ENCODE results near the gene RNFT1.
"Not testable (repeated sequence)": the region's sequence is repeated elsewhere in the genome, so short reads cannot be mapped to it uniquely, and the experiment has no call there.

The RNFT1 gene

DNA sequence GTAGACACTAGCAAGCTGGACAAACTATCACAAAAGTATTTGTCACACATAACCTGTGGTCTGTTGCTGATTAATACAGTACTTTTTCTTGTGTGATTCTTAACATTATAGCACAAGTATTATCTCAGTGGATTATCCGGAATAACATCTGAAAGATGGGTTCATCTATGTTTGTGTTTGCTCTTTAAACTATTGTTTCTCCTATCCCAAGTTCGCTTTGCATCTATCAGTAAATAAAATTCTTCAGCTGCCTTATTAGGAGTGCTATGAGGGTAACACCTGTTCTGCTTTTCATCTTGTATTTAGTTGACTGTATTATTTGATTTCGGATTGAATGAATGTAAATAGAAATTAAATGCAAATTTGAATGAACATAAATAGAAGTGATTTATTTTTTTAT, 14.5 kb downstream of the RNFT1 start:
- Mint-ChIP-seq H3K9me3 (no peaks in the 10 kb centered on the region), H3K27ac (no peak overlapping the region), H3K36me3 (ENCODE audit: low read depth) (peaks cover 42% of the 10 kb centered on the region), H3K27me3 (ENCODE audit: low read depth, poor library complexity) (no peaks in the 10 kb centered on the region), H3K4me3 (no peak overlapping the region), H3K4me1 (no peaks in the 10 kb centered on the region)
- no peak for DNase-seq
- TF ChIP-seq, protein P1, sequence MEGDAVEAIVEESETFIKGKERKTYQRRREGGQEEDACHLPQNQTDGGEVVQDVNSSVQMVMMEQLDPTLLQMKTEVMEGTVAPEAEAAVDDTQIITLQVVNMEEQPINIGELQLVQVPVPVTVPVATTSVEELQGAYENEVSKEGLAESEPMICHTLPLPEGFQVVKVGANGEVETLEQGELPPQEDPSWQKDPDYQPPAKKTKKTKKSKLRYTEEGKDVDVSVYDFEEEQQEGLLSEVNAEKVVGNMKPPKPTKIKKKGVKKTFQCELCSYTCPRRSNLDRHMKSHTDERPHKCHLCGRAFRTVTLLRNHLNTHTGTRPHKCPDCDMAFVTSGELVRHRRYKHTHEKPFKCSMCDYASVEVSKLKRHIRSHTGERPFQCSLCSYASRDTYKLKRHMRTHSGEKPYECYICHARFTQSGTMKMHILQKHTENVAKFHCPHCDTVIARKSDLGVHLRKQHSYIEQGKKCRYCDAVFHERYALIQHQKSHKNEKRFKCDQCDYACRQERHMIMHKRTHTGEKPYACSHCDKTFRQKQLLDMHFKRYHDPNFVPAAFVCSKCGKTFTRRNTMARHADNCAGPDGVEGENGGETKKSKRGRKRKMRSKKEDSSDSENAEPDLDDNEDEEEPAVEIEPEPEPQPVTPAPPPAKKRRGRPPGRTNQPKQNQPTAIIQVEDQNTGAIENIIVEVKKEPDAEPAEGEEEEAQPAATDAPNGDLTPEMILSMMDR (IDR thresholded peaks at IDR 0.05): no peak

DNA sequence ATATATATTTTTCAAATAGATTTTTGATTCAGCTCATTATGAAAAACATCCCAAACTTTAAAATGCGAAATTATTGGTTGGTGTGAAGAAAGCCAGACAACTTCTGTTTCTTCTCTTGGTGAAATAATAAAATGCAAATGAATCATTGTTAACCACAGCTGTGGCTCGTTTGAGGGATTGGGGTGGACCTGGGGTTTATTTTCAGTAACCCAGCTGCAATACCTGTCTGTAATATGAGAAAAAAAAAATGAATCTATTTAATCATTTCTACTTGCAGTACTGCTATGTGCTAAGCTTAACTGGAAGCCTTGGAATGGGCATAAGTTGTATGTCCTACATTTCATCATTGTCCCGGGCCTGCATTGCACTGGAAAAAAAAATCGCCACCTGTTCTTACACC, 17.2 kb downstream of the RNFT1 start:
- DNase-seq; H3K27me3 Mint-ChIP-seq (ENCODE audit: low read depth, poor library complexity); H3K9me3 Mint-ChIP-seq; H3K4me1 Mint-ChIP-seq; H3K4me3 Mint-ChIP-seq: not testable (repeated sequence)
- peaks cover 27% of the 10 kb centered on the region for H3K36me3 Mint-ChIP-seq (ENCODE audit: low read depth)
- peak overlapping the region; percentile 82 for H3K27ac Mint-ChIP-seq

DNA sequence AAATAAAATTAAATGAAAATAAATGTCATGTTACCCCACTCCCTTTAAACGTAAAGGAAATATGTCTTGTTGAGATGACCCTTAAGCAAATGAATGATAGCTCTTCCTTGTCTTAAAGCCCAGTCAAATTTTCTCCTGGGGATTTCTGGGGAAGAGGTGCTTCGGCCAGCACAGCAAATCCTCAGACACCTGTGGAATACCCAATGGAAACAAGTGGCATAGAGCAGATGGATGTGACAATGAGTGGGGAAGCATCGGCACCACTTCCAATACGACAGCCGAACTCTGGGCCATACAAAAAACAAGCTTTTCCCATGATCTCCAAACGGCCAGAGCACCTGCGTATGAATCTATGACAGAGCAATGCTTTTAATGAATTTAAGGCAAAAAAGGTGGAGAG, 18.1 kb downstream of the RNFT1 start:
- H3K36me3 Mint-ChIP-seq (ENCODE audit: low read depth): peaks cover 27% of the 10 kb centered on the region
- H3K9me3 Mint-ChIP-seq; H3K4me1 Mint-ChIP-seq; H3K27ac Mint-ChIP-seq; H3K4me3 Mint-ChIP-seq; H3K27me3 Mint-ChIP-seq (ENCODE audit: low read depth, poor library complexity); DNase-seq: not testable (repeated sequence)

DNA sequence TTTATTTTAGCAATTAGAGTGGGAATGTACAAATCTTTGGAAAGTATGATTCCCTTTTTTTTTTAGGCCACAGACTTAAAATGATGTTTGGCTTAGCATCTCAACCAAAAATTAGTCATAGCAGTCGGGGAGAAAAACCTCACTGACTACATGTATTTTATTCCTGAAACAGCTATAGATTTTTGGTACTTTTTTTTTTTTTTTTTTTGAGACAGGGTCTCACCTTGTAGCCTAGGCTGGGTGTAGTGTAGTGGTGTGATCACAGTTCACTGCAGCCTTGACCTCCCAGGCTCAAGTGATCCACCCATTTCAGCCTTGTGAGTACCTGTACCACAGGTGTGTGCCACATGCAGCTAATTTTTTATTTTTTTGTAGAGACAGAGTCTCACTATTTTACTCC, 23.4 kb downstream of the RNFT1 start:
- Mint-ChIP-seq H3K36me3 (ENCODE audit: low read depth) (peaks cover 45% of the 10 kb centered on the region), H3K4me3 (no peak overlapping the region), H3K27ac (no peak overlapping the region), H3K27me3 (ENCODE audit: low read depth, poor library complexity) (no peaks in the 10 kb centered on the region), H3K9me3 (no peaks in the 10 kb centered on the region), H3K4me1 (no peaks in the 10 kb centered on the region)
- TF ChIP-seq, protein P1 (IDR thresholded peaks at IDR 0.05): no peak
- DNase-seq: no peak

DNA sequence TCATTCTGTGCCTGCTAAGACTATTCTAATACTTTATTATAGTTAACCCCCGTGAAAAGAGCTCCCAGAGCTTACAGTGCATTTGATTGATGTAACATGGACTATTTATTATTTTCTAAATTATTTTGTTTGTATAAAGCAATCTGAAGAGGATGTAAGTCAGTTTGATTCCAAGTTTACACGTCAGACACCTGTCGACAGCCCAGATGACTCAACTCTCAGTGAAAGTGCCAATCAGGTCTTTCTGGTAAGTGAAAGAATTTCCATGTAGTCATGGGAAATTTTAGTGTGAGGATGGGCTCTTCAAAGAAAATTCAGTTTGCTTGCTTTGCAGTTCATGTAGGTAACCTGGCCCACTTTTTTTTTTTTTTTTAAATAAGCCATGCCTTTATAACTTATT, 23.8 kb downstream of the RNFT1 start:
- H3K27me3 Mint-ChIP-seq (ENCODE audit: low read depth, poor library complexity); H3K4me1 Mint-ChIP-seq; DNase-seq; H3K9me3 Mint-ChIP-seq; H3K27ac Mint-ChIP-seq; H3K4me3 Mint-ChIP-seq: not testable (repeated sequence)
- H3K36me3 Mint-ChIP-seq (ENCODE audit: low read depth): peaks cover 46% of the 10 kb centered on the region

DNA sequence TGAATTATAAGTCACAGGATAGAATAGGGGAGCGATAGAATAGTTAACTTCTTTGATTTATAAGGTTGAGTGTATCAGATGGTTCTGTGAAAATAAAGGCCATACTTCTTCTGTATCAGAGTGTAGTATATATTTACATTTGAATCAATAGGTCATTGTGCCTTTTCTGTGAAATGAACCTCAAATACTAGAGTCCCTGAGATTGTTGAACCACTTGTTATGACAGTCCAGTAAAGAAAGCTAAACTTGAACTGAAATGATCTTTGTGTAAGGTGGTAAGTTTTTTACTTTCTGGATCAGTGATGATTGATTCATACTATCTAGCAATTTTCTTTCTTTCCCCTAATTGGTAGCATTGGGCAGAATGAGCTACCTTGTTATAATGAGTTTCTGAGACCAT, 31.2 kb downstream of the RNFT1 start:
- not testable (repeated sequence) for H3K27ac Mint-ChIP-seq; H3K27me3 Mint-ChIP-seq (ENCODE audit: low read depth, poor library complexity); DNase-seq; H3K4me3 Mint-ChIP-seq; H3K9me3 Mint-ChIP-seq; H3K4me1 Mint-ChIP-seq
- peaks cover 54% of the 10 kb centered on the region for H3K36me3 Mint-ChIP-seq (ENCODE audit: low read depth)

DNA sequence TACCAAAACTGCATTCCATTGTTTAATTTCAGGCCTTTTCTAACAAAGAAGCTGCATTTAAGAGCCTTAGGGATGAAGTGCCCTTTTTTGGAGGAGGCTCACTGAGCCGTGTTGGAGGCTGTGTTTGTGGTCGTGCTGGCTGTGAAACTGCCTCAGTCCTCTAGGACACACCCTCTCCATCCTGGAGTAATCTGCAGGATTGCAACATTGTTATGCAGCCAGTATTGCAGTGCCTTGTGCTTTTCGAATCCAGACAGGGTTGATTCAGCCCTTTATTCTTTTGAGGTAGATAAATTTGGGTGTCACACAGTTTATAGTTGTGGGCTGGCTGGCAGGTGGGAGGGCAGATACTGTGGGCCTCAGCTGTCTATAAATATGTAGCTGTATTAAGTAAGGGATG, 33.8 kb downstream of the RNFT1 start:
- H3K4me3 Mint-ChIP-seq; H3K27ac Mint-ChIP-seq; H3K4me1 Mint-ChIP-seq; H3K9me3 Mint-ChIP-seq; DNase-seq; H3K27me3 Mint-ChIP-seq (ENCODE audit: low read depth, poor library complexity): not testable (repeated sequence)
- peaks cover 53% of the 10 kb centered on the region for H3K36me3 Mint-ChIP-seq (ENCODE audit: low read depth)

DNA sequence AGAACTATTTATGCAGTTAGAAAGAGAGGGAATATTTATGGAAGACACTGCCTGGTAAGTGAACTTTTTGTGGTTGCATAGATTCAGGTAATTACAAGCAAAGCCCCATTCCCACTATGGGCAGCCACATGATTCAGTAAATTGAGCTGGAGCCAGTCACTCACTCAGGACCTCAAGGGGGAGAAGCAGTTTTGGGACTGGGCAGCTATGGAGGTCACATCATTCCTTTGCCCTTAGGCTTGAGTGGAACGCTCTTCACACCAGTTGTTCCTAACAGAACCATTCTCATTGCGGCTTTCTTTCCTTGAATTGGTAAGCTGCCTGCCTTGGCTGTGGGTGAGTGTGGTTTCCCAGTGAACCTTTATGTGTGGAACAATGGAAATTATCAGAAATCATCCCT, 34.4 kb downstream of the RNFT1 start:
- peaks cover 49% of the 10 kb centered on the region for H3K36me3 Mint-ChIP-seq (ENCODE audit: low read depth)

DNA sequence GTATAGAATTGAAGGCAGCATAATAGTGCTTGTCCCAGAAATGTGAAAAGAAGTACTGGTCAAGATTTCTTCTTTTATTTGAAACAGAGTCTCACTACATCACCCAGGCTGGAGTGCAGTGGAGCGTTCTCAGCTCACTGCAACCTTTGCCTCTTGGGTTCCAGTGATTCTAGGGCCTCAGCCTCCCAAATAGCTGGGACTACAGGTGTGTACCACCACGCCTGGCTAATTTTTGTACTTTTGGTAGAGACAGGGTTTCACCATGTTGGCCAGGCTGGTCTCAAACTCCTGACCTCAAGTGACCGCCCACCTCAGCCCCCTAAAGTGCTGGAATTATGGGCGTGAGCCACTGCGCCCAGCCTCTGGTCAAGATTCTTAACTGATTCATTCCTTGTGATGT, 43.9 kb downstream of the RNFT1 start:
- DNase-seq; H3K27ac Mint-ChIP-seq; H3K27me3 Mint-ChIP-seq (ENCODE audit: low read depth, poor library complexity); H3K9me3 Mint-ChIP-seq; H3K4me3 Mint-ChIP-seq; H3K4me1 Mint-ChIP-seq: not testable (repeated sequence)
- peaks cover 52% of the 10 kb centered on the region for H3K36me3 Mint-ChIP-seq (ENCODE audit: low read depth)

More for the DNA sequence above, 34.4 kb downstream of the RNFT1 start:
- not testable (repeated sequence) for H3K4me1 Mint-ChIP-seq; H3K9me3 Mint-ChIP-seq; H3K27me3 Mint-ChIP-seq (ENCODE audit: low read depth, poor library complexity); H3K4me3 Mint-ChIP-seq; DNase-seq
- peak overlapping the region; percentile 32 for H3K27ac Mint-ChIP-seq

DNA sequence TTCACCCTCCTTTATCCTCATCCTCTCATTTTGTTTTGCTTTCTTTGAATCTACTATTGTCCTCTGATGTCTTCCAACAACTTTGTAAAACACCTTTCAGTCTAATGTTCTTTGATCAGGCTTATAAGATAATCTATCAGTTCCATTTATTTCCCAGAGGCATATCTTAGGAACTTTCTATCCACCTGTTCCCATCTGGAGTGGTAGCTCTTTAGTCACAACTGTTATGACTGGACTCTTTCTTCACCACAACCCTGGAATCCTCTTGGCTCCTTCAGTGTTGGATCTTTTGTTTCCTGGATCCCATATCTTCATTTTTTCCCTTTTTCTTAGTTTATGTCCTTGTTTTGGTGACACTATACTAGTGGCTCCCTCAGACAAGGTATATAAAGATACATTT, 48.1 kb downstream of the RNFT1 start:
- DNase-seq: no peak

More for the DNA sequence above, 48.1 kb downstream of the RNFT1 start:
- Mint-ChIP-seq H3K9me3 (no peaks in the 10 kb centered on the region), H3K4me1 (no peaks in the 10 kb centered on the region), H3K4me3 (no peak overlapping the region), H3K27ac (no peak overlapping the region), H3K36me3 (ENCODE audit: low read depth) (peaks cover 46% of the 10 kb centered on the region), H3K27me3 (ENCODE audit: low read depth, poor library complexity) (no peaks in the 10 kb centered on the region)
- TF ChIP-seq, protein P1 (IDR thresholded peaks at IDR 0.05): no peak

Data from nephron progenitor cell (in vitro differentiated cells).